HepG2 (cell line): ENCODE results near the gene FAM120B. TPM values are rescaled to one million over a fixed set of nuclear protein-coding genes. Genes with fewer than 3 reads are reported as not detected.

ENCODE experiments used
- ATAC-seq: fragments of 200-7000 bp; cut with Tn5 transposase; 3 replicates; pipeline ENCODE4 v1.9.1; 2020; ENCODE audit warnings: mild to moderate bottlenecking, moderate library complexity
- BruUV-seq: library from RNA; stranded (reverse); fragments of 400-500 nt; replicated peaks from 2 replicates; lab custom pipeline; 2021; lab: Mats Ljungman, UMichigan
- CTCF ChIA-PET: fragments of 300-600 bp; formaldehyde crosslinking; extraction: SDS; loops from one replicate; lab custom pipeline; 2021; ENCODE audit warnings: low total read pairs, inconsistent platforms, low intra/inter-chr PET ratio; lab: Yijun Ruan, JAX
- POLR2A ChIA-PET: fragments of 350-600 bp; sonication (Branson Sonifier 250); formaldehyde crosslinking; loops from one replicate; lab custom pipeline; 2020; ENCODE audit warnings: antibody characterized with exemption, inconsistent platforms; lab: Yijun Ruan, JAX
- DNase-seq: peaks from one replicate; pipeline ENCODE4 v3.0.0-alpha.2; 2015; ENCODE audit warnings: low spot score
- FAIRE-seq: peaks from 3 replicates; lab custom pipeline; 2011; peaks lifted over from hg19 to GRCh38; lab: Jason Lieb, UNC
- H2AFZ ChIP-seq: one replicate; pipeline ENCODE4 v1.6.1; 2011; ENCODE audit warnings: low read length, inconsistent platforms
- H3K27ac ChIP-seq: fragments of 300-600 bp; 3 replicates; pipeline ENCODE4 v1.8.0; 2011; ENCODE audit warnings: mixed run types, mild to moderate bottlenecking, mixed read lengths, low read length, inconsistent platforms; ENCODE audit not compliant: insufficient read depth; ENCODE audit errors: extremely low read length
- H3K27me3 ChIP-seq, 2 experiments: fragments of 200-600 bp in 1 of 2; 2 replicates in 1 of 2; 3 replicates in 1 of 2; pipeline versions ENCODE4 v1.6.0 to v1.8.0; 2011; ENCODE audit warnings: low read length in 2 of 2, mild to moderate bottlenecking in 2 of 2, moderate library complexity in 2 of 2, inconsistent platforms in 1 of 2; ENCODE audit not compliant: insufficient read depth in 2 of 2, control insufficient read depth in 1 of 2
- H3K36me3 ChIP-seq, 2 experiments: fragments of 200-600 bp in 1 of 2; replicated peaks in 1 of 2; 2 replicates in 1 of 2; 3 replicates in 1 of 2; pipeline versions ENCODE4 v1.5.1 to v1.8.0; 2011; ENCODE audit warnings: low read length in 2 of 2, inconsistent platforms in 1 of 2; ENCODE audit not compliant: insufficient read depth in 2 of 2, control insufficient read depth in 1 of 2
- H3K4me1 ChIP-seq: 2 replicates; pipeline ENCODE4 v1.5.1; 2012; ENCODE audit warnings: low read length, inconsistent platforms; ENCODE audit not compliant: insufficient read depth
- H3K4me2 ChIP-seq: 2 replicates; pipeline ENCODE4 v1.6.0; 2011; ENCODE audit warnings: low read depth, low read length, inconsistent platforms
- H3K4me3 ChIP-seq, 3 experiments: fragments of 200-600 bp in 1 of 3; sonication (generic), shearing (Covaris generic) in 1 of 3; replicated peaks in 1 of 3; 2 replicates each; pipeline ENCODE4 v1.5.1; 2011 to 2016; ENCODE audit warnings: low read length in 3 of 3, inconsistent platforms in 2 of 3, low read depth in 2 of 3, mild to moderate bottlenecking in 2 of 3, control low read depth in 1 of 3, mixed read lengths in 1 of 3; ENCODE audit not compliant: insufficient read depth in 1 of 3
- H3K79me2 ChIP-seq: one replicate; pipeline ENCODE4 v1.6.1; 2011; ENCODE audit warnings: low read length, inconsistent platforms; ENCODE audit not compliant: insufficient read depth
- H3K9ac ChIP-seq: 2 replicates; pipeline ENCODE4 v1.6.0; 2011; ENCODE audit warnings: mild to moderate bottlenecking, low read depth, low read length, inconsistent platforms; ENCODE audit not compliant: insufficient read depth
- H3K9me3 ChIP-seq: 2 replicates; pipeline ENCODE4 v1.5.1; 2012; ENCODE audit warnings: mild to moderate bottlenecking, low read length
- H4K20me1 ChIP-seq: 2 replicates; pipeline ENCODE4 v1.6.0; 2011; ENCODE audit warnings: inconsistent platforms, mild to moderate bottlenecking, low read length, moderate library complexity; ENCODE audit not compliant: insufficient read depth
- CBX2 ChIP-seq, 2 experiments: fragments of 200-600 bp in 1 of 2; sonication (generic); formaldehyde crosslinking in 1 of 2; IDR thresholded peaks; 2 replicates each; pipeline versions ENCODE4 v1.7.0 to v1.8.1; 2018 to 2022; ENCODE audit warnings: low read depth in 2 of 2, low read length in 1 of 2, mild to moderate bottlenecking in 1 of 2, missing genetic modification reagents in 1 of 2
- SRY ChIP-seq: sonication (generic); formaldehyde crosslinking; IDR thresholded peaks from 2 replicates; pipeline ENCODE4 v1.8.0; 2022; ENCODE audit warnings: mild to moderate bottlenecking, missing genetic modification reagents
- THRA ChIP-seq: sonication (generic); formaldehyde crosslinking; IDR thresholded peaks from 2 replicates; pipeline ENCODE4 v1.4.0; 2020; ENCODE audit warnings: missing genetic modification reagents, borderline replicate concordance
- ZBTB39 ChIP-seq: sonication (generic); formaldehyde crosslinking; IDR thresholded peaks from 2 replicates; pipeline ENCODE4 v1.5.0; 2020; ENCODE audit warnings: missing genetic modification reagents
- ZNF343 ChIP-seq: sonication (generic); formaldehyde crosslinking; IDR thresholded peaks from 2 replicates; pipeline ENCODE4 v1.4.0; 2020; ENCODE audit warnings: mild to moderate bottlenecking, missing genetic modification reagents
- ZNF83 ChIP-seq: sonication (generic); formaldehyde crosslinking; IDR thresholded peaks from 2 replicates; pipeline ENCODE4 v1.4.0; 2020; ENCODE audit warnings: missing genetic modification reagents, mild to moderate bottlenecking, borderline replicate concordance
- WGBS: methylation state at CpG from one replicate; pipeline ENCODE4 v1.1.6; 2017; ENCODE audit warnings: low lambda C conversion rate; 5-methylcytosine and 5-hydroxymethylcytosine counted together
- in situ Hi-C: cut with HindIII; loops from 2 replicates; pipeline ENCODE4 v1.10.0; 2017; ENCODE audit warnings: low pct_unique_long_range_greater_than_20kb; ENCODE audit not compliant: extremely low pct_ligation_motif_present
- intact Hi-C: fragments of 100-400 bp; cut with micrococcal nuclease; formaldehyde crosslinking; loops from one replicate; pipeline ENCODE4 v1.10.0; 2022; ENCODE audit not compliant: unreplicated experiment
- polyA plus RNA-seq, 8 experiments: library from polyadenylated mRNA; depleted of rRNA in 3 of 8; stranded (reverse) in 7 of 8; unstranded in 1 of 8; fragments of >200 nt; fragmentation: Illumina TruSeq in 4 of 8; extraction: Trizol in 4 of 8; gene quantifications; 2 replicates each; pipeline versions ENCODE4 v1.2.1 to v1.2.3, GENCODE V29; 2011 to 2016; ENCODE audit warnings: low read depth in 4 of 8, missing spikeins in 1 of 8, mixed read lengths in 1 of 8; ENCODE audit not compliant: insufficient read depth in 1 of 8
- total RNA-seq, 5 experiments: library from RNA; depleted of rRNA; stranded (reverse); fragments of >200 nt; fragmentation: Illumina TruSeq; extraction: Trizol; gene quantifications; 2 replicates each; pipeline ENCODE4 v1.2.3, GENCODE V29; 2016; ENCODE audit warnings: low read depth in 1 of 5
- TF ChIP-seq, protein P1 (sequence below), 2 experiments: sonication (generic) in 1 of 2; formaldehyde crosslinking in 1 of 2; IDR thresholded peaks; 2 replicates each; pipeline versions ENCODE4 v1.4.0 to v1.6.1; 2018 to 2020; ENCODE audit warnings: missing genetic modification reagents in 2 of 2, borderline replicate concordance in 1 of 2, low read depth in 1 of 2, mild to moderate bottlenecking in 1 of 2, missing biosample characterization in 1 of 2

Gene FAM120B
- total and polyA plus RNA-seq, 2 of the 13 experiments (the other 11 are each of a cell fraction or from before 2014, with no cell fraction given): 9.2 to 10.7 TPM

- intact Hi-C loops: no loop called here
- no peak for ATAC-seq
- POLR2A ChIA-PET: no interaction called here
- CTCF ChIA-PET: no interaction called here
- no peak for FAIRE-seq
- no peak overlapping the region for H3K4me2 ChIP-seq
- no peak overlapping the region for H3K4me3 ChIP-seq
- H4K20me1 ChIP-seq: no peaks in the 10 kb centered on the region
- H3K36me3 ChIP-seq: peaks cover 2 to 5% of the 10 kb centered on the region in 2 experiments; a peak in 3 of 5 replicates
- 98% methylated on average over 10 of the region's 10 CpGs for WGBS
- no peak overlapping the region for H3K9ac ChIP-seq
- H3K79me2 ChIP-seq: no peaks in the 10 kb centered on the region
- DNase-seq: no peak
- H3K9me3 ChIP-seq: no peaks in the 10 kb centered on the region
- no peak for TF ChIP-seq ZNF83 (CRISPR knock-in tag)
- no peak overlapping the region for H3K27ac ChIP-seq
- H3K4me1 ChIP-seq: no peaks in the 10 kb centered on the region
- no peaks in the 10 kb centered on the region for H3K27me3 ChIP-seq
- no peak overlapping the region for H2AFZ ChIP-seq
- no TSS peak for BruUV-seq
- in situ Hi-C loops: no loop called here
Observed at GRCh38 chr6:170378502-170378901, 71.9 kb downstream of the FAM120B start.

DNA sequence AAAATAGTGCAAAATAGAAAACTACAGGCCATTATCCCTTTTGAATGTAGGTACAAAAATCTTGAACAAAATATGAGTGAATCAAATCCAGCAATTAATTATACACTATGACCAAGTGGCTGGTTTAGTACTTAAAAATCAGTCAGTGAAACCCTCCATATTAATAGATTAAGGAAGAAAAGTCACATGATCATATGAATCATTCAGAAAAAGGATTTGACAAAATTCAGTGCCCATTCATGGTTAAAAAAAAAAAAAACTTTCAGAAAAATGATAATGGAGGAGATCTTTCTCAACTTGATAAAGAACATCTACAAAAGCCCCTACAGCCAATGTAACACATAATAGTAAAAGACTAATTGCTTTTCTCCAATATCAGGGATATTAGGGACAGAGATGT is 75.0 kb downstream of the FAM120B start:
- intact Hi-C loops: no loop called here

More for the DNA sequence above, 75.0 kb downstream of the FAM120B start:
- H3K4me2 ChIP-seq: no peak overlapping the region
- POLR2A ChIA-PET: no interaction called here
- TF ChIP-seq ZBTB39 (CRISPR knock-in tag): no peak
- TF ChIP-seq, protein P1, sequence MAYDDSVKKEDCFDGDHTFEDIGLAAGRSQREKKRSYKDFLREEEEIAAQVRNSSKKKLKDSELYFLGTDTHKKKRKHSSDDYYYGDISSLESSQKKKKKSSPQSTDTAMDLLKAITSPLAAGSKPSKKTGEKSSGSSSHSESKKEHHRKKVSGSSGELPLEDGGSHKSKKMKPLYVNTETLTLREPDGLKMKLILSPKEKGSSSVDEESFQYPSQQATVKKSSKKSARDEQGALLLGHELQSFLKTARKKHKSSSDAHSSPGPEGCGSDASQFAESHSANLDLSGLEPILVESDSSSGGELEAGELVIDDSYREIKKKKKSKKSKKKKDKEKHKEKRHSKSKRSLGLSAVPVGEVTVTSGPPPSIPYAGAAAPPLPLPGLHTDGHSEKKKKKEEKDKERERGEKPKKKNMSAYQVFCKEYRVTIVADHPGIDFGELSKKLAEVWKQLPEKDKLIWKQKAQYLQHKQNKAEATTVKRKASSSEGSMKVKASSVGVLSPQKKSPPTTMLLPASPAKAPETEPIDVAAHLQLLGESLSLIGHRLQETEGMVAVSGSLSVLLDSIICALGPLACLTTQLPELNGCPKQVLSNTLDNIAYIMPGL (CRISPR knock-in tag; IDR thresholded peaks at IDR 0.05; ENCODE audit: borderline replicate concordance in 1 of 2, low read depth in 1 of 2): no peak
- TF ChIP-seq ZNF343 (CRISPR knock-in tag): no peak
- no peak for TF ChIP-seq THRA (CRISPR knock-in tag)
- no peak for TF ChIP-seq CBX2 (IDR thresholded peaks at IDR 0.05; ENCODE audit: low read depth, low read length)
- no peak for TF ChIP-seq CBX2 (CRISPR knock-in tag; IDR thresholded peaks at IDR 0.05; ENCODE audit: low read depth)
- TF ChIP-seq SRY (CRISPR knock-in tag): no peak
- H3K9ac ChIP-seq: no peak overlapping the region
- CTCF ChIA-PET: no interaction called here
- in situ Hi-C loops: no loop called here
- H4K20me1 ChIP-seq: no peaks in the 10 kb centered on the region
- DNase-seq (no peak), ATAC-seq (no peak), FAIRE-seq (no peak)
- no TSS peak for BruUV-seq
- no peaks in the 10 kb centered on the region for H3K9me3 ChIP-seq
- no peaks in the 10 kb centered on the region for H3K4me1 ChIP-seq
- H2AFZ ChIP-seq: no peak overlapping the region
- H3K27me3 ChIP-seq: no peaks in the 10 kb centered on the region
- H3K79me2 ChIP-seq: no peaks in the 10 kb centered on the region
- no peak overlapping the region for H3K4me3 ChIP-seq
- H3K27ac ChIP-seq: no peak overlapping the region
- H3K36me3 ChIP-seq: no peaks in the 10 kb centered on the region
